Endodermal cell (in vitro differentiated cells): ENCODE data around the gene MEOX1. TPM values are rescaled to one million over a fixed set of nuclear protein-coding genes. Genes with fewer than 3 reads are reported as not detected.

ENCODE experiments used
- DNase-seq: peaks from one replicate; pipeline ENCODE4 v3.0.0-alpha.2; 2017
- H3K27ac ChIP-seq: 2 replicates; pipeline ENCODE4 v1.5.1; 2013; ENCODE audit warnings: mild to moderate bottlenecking, low read depth, low read length, moderate library complexity
- H3K27me3 ChIP-seq: 2 replicates; pipeline ENCODE4 v1.6.1; 2013; ENCODE audit warnings: mild to moderate bottlenecking, low read length, moderate library complexity; ENCODE audit not compliant: insufficient read depth, control insufficient read depth, poor library complexity, severe bottlenecking
- H3K36me3 ChIP-seq: 2 replicates; pipeline ENCODE4 v1.7.0; 2013; ENCODE audit warnings: mild to moderate bottlenecking, low read length, moderate library complexity; ENCODE audit not compliant: control insufficient read depth, insufficient read depth
- H3K4me1 ChIP-seq: one replicate; pipeline ENCODE4 v1.7.0; 2013; ENCODE audit warnings: low read length; ENCODE audit not compliant: control insufficient read depth, insufficient read depth
- H3K4me3 ChIP-seq: 2 replicates; pipeline ENCODE4 v1.5.1; 2013; ENCODE audit warnings: mild to moderate bottlenecking, low read length, moderate library complexity
- H3K9ac ChIP-seq: 2 replicates; pipeline ENCODE4 v1.6.1; 2013; ENCODE audit warnings: mild to moderate bottlenecking, low read length, moderate library complexity; ENCODE audit not compliant: poor library complexity, severe bottlenecking; ENCODE audit errors: extremely low read depth
- H3K9me3 ChIP-seq: 2 replicates; pipeline ENCODE4 v1.6.1; 2013; ENCODE audit warnings: mild to moderate bottlenecking, low read length, moderate library complexity; ENCODE audit not compliant: control insufficient read depth
- H3K27ac Mint-ChIP-seq: 2 replicates; pipeline ENCODE4 v1.8.0; 2020; ENCODE audit warnings: mixed read lengths
- H3K27me3 Mint-ChIP-seq: 2 replicates; pipeline ENCODE4 v1.8.0; 2021; ENCODE audit warnings: mild to moderate bottlenecking, mixed read lengths; ENCODE audit not compliant: insufficient read depth
- H3K36me3 Mint-ChIP-seq: 2 replicates; pipeline ENCODE4 v1.8.0; 2020; ENCODE audit warnings: low read depth, mixed read lengths
- H3K4me1 Mint-ChIP-seq: 2 replicates; pipeline ENCODE4 v1.8.0; 2020; ENCODE audit warnings: mixed read lengths
- H3K4me3 Mint-ChIP-seq: 2 replicates; pipeline ENCODE4 v1.8.0; 2020; ENCODE audit warnings: mild to moderate bottlenecking, moderate library complexity, mixed read lengths
- H3K9me3 Mint-ChIP-seq: 2 replicates; pipeline ENCODE4 v1.8.0; 2020; ENCODE audit warnings: mild to moderate bottlenecking, mixed read lengths
- CTCF ChIP-seq: fragments of 200-600 bp; sonication (generic); conservative IDR thresholded peaks from 2 replicates; pipeline ENCODE4 v1.5.0; 2021; ENCODE audit warnings: antibody characterized with exemption, mild to moderate bottlenecking
- WGBS, 2 experiments: methylation state at CpG; one replicate each; pipeline versions ENCODE4 v1.1.5 to v1.1.7; 2013; ENCODE audit warnings: missing lambda C conversion rate in 2 of 2, mixed read lengths in 1 of 2; ENCODE audit not compliant: insufficient coverage in 1 of 2, insufficient read length in 1 of 2; 5-methylcytosine and 5-hydroxymethylcytosine counted together
- total RNA-seq, 2 donors: library from RNA; stranded (reverse); fragmentation: NEBNext Ultra II Directional in 1 of 2; extraction: Animal tissue kit (Norgen Biotek cat#: 25700) in 1 of 2; gene quantifications; 2 replicates in 1 of 2; 3 replicates in 1 of 2; pipeline ENCODE4 v1.2.1, GENCODE V29; 2021

The MEOX1 gene
- total RNA-seq, 2 donors from 2014 or later = not detected

- peak overlapping the region; percentile 4 for H3K27ac Mint-ChIP-seq
- no peaks in the 10 kb centered on the region for H3K9me3 Mint-ChIP-seq
- Histone ChIP-seq H3K27ac (no peak overlapping the region), H3K9me3 (no peaks in the 10 kb centered on the region), H3K36me3 (no peaks in the 10 kb centered on the region), H3K9ac (no peak overlapping the region), H3K27me3 (peaks cover 22% of the 10 kb centered on the region), H3K4me3 (no peak overlapping the region), H3K4me1 (no peaks in the 10 kb centered on the region)
- peak; percentile 77 for DNase-seq
- H3K36me3 Mint-ChIP-seq = no peaks in the 10 kb centered on the region
- H3K4me3 Mint-ChIP-seq = no peak overlapping the region
- H3K27me3 Mint-ChIP-seq = peaks cover 18% of the 10 kb centered on the region
- TF ChIP-seq CTCF = no peak
- H3K4me1 Mint-ChIP-seq = peaks cover 15% of the 10 kb centered on the region
- 80 to 90% methylated on average over 5 to 7 of the region's 7 CpGs for WGBS, 2 experiments
These were observed 12.8 kb downstream of the MEOX1 start for GRCh38 chr17:43648916-43649315.

- Histone ChIP-seq H3K4me3 (no peak overlapping the region), H3K27ac (no peak overlapping the region), H3K9ac (no peak overlapping the region), H3K27me3 (peaks cover 22% of the 10 kb centered on the region), H3K36me3 (no peaks in the 10 kb centered on the region), H3K9me3 (no peaks in the 10 kb centered on the region), H3K4me1 (no peaks in the 10 kb centered on the region)
- peaks cover 11% of the 10 kb centered on the region for H3K4me1 Mint-ChIP-seq
- peak; percentile 71 for TF ChIP-seq CTCF
- no peak overlapping the region for H3K27ac Mint-ChIP-seq
- no peaks in the 10 kb centered on the region for H3K9me3 Mint-ChIP-seq
- WGBS, 2 experiments = 45% methylated on average over 42 to 72 of the region's 72 CpGs
- peak overlapping the region; percentile 48 for H3K4me3 Mint-ChIP-seq
- H3K36me3 Mint-ChIP-seq = no peaks in the 10 kb centered on the region
- peaks cover 22% of the 10 kb centered on the region for H3K27me3 Mint-ChIP-seq
- DNase-seq = peak; percentile 89
These were observed 15.8 kb downstream of the MEOX1 start for GRCh38 chr17:43645765-43646481.

DNA sequence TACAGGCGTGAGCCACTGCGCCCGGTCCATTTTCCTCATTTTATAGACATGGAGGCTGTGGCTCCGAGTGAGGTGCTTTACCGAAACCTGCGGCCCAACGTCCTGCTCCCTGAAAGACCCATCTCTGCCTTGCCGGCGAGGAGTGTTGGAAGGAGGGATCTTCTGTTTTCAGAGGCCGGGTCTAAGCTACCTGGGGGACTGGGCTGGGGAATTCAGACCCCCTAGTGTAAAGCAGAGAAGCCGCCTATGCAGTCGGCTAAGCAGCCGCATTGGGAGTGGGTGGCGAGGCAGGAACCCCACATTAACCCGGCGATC lies 16.3 kb downstream of the MEOX1 start:
- TF ChIP-seq CTCF = no peak
- Histone ChIP-seq H3K27ac (no peak overlapping the region), H3K4me3 (no peak overlapping the region), H3K4me1 (no peaks in the 10 kb centered on the region), H3K9me3 (no peaks in the 10 kb centered on the region), H3K27me3 (peaks cover 22% of the 10 kb centered on the region), H3K9ac (no peak overlapping the region), H3K36me3 (no peaks in the 10 kb centered on the region)
- no peaks in the 10 kb centered on the region for H3K9me3 Mint-ChIP-seq
- no peak overlapping the region for H3K27ac Mint-ChIP-seq
- 84 to 90% methylated on average over 10 to 16 of the region's 16 CpGs for WGBS, 2 experiments
- H3K27me3 Mint-ChIP-seq = peaks cover 22% of the 10 kb centered on the region
- peak; percentile 65 for DNase-seq
- no peaks in the 10 kb centered on the region for H3K36me3 Mint-ChIP-seq
- peaks cover 11% of the 10 kb centered on the region for H3K4me1 Mint-ChIP-seq
- H3K4me3 Mint-ChIP-seq = peak overlapping the region; percentile 48
